GM21619 (cell line): ENCODE measurements around the gene ALPL.

Experiments used
- ATAC-seq: cut with Tn5 transposase; IDR thresholded peaks from one replicate; pipeline ENCODE4 v1.9.1; 2021; ENCODE audit not compliant: unreplicated experiment

ALPL gene

GRCh38 chr1:21526441-21526840 is 17.2 kb downstream of the ALPL start:
- no peak for ATAC-seq

- ATAC-seq = no peak
Observed at GRCh38 chr1:21530368-21531016, 21.3 kb downstream of the ALPL start.

- no peak for ATAC-seq
Observed at GRCh38 chr1:21531241-21531640, 22.0 kb downstream of the ALPL start.

- ATAC-seq = no peak
Observed at GRCh38 chr1:21532496-21532895, 23.3 kb downstream of the ALPL start.

GRCh38 chr1:21532992-21533534 is 23.8 kb downstream of the ALPL start:
- ATAC-seq = no peak

GRCh38 chr1:21534146-21534545 is 24.9 kb downstream of the ALPL start:
- no peak for ATAC-seq

- ATAC-seq = no peak
Observed at GRCh38 chr1:21534674-21535378, 25.6 kb downstream of the ALPL start.

GRCh38 chr1:21536218-21536617 is 27.0 kb downstream of the ALPL start:
- no peak for ATAC-seq

- no peak for ATAC-seq
Observed at GRCh38 chr1:21537511-21537931, 28.3 kb downstream of the ALPL start.

GRCh38 chr1:21537932-21538630 is 28.9 kb downstream of the ALPL start:
- no peak for ATAC-seq

- no peak for ATAC-seq
Observed at GRCh38 chr1:21539933-21540332, 30.7 kb downstream of the ALPL start.

GRCh38 chr1:21541329-21541728 is 32.1 kb downstream of the ALPL start:
- ATAC-seq = no peak

- no peak for ATAC-seq
Observed at GRCh38 chr1:21541835-21542234, 32.6 kb downstream of the ALPL start.

- no peak for ATAC-seq
Observed at GRCh38 chr1:21543598-21543997, 34.4 kb downstream of the ALPL start.

GRCh38 chr1:21544095-21544494 is 34.9 kb downstream of the ALPL start:
- no peak for ATAC-seq

GRCh38 chr1:21546122-21546825 is 37.1 kb downstream of the ALPL start:
- no peak for ATAC-seq

- ATAC-seq = no peak
Observed at GRCh38 chr1:21547876-21548275, 38.7 kb downstream of the ALPL start.

GRCh38 chr1:21550097-21550496 is 40.9 kb downstream of the ALPL start:
- ATAC-seq = no peak

- no peak for ATAC-seq
Observed at GRCh38 chr1:21550866-21551475, 41.7 kb downstream of the ALPL start.

GRCh38 chr1:21552715-21553114 is 43.5 kb downstream of the ALPL start:
- ATAC-seq = no peak
